Natural killer cell (primary cell): Measurements from ENCODE around the gene CLEC5A. TPM values are rescaled to one million over a fixed set of nuclear protein-coding genes. Genes with fewer than 3 reads are reported as not detected.

Source experiments
- ATAC-seq, 3 donors: fragments of 150-1000 bp in 2 of 3; fragments of 200-7000 bp in 1 of 3; cut with Tn5 transposase; 1 replicate in 1 of 3; 2 replicates in 2 of 3; pipeline ENCODE4 v1.10.0; 2021; ENCODE audit warnings: mild to moderate bottlenecking in 2 of 3, moderate library complexity in 2 of 3
- DNase-seq, 2 donors: peaks; one replicate each; pipeline versions ENCODE4 v3.0.0 to v3.0.0-alpha.2; 2013 to 2021; ENCODE audit warnings: mixed read lengths in 1 of 2
- H3K27ac ChIP-seq: one replicate; pipeline ENCODE4 v1.5.1; 2013; ENCODE audit warnings: mild to moderate bottlenecking, low read length
- H3K27me3 ChIP-seq: one replicate; pipeline ENCODE4 v1.6.1; 2013; ENCODE audit warnings: low read length; ENCODE audit not compliant: control insufficient read depth, insufficient read depth
- H3K36me3 ChIP-seq: one replicate; pipeline ENCODE4 v1.6.1; 2013; ENCODE audit warnings: low read length; ENCODE audit not compliant: control insufficient read depth, insufficient read depth
- H3K4me1 ChIP-seq: one replicate; pipeline ENCODE4 v1.6.1; 2013; ENCODE audit warnings: low read length; ENCODE audit not compliant: control insufficient read depth, insufficient read depth
- H3K4me3 ChIP-seq: one replicate; pipeline ENCODE4 v1.5.1; 2013; ENCODE audit warnings: low read length
- H3K9me3 ChIP-seq: one replicate; pipeline ENCODE4 v1.6.1; 2013; ENCODE audit warnings: low read length; ENCODE audit not compliant: control insufficient read depth, insufficient read depth
- H3K27ac Mint-ChIP-seq, 2 donors: one replicate each; pipeline ENCODE4 v1.8.0; 2022; ENCODE audit warnings: mild to moderate bottlenecking in 2 of 2, mixed read lengths in 2 of 2, moderate library complexity in 1 of 2
- H3K27me3 Mint-ChIP-seq, 2 donors: one replicate each; pipeline ENCODE4 v1.8.0; 2022; ENCODE audit warnings: low read depth in 2 of 2, mixed read lengths in 2 of 2
- H3K36me3 Mint-ChIP-seq: one replicate; pipeline ENCODE4 v1.8.0; 2022; ENCODE audit warnings: mixed read lengths
- H3K4me1 Mint-ChIP-seq, 2 donors: one replicate each; pipeline ENCODE4 v1.8.0; 2022; ENCODE audit warnings: mixed read lengths in 2 of 2
- H3K4me3 Mint-ChIP-seq: one replicate; pipeline ENCODE4 v1.8.0; 2022; ENCODE audit warnings: mild to moderate bottlenecking, moderate library complexity, mixed read lengths
- H3K9me3 Mint-ChIP-seq, 2 donors: one replicate each; pipeline ENCODE4 v1.8.0; 2022; ENCODE audit warnings: mixed read lengths in 2 of 2
- whole genome bisulfite sequencing: methylation state at CpG from one replicate; pipeline ENCODE4 v1.1.7; 2013; ENCODE audit warnings: missing lambda C conversion rate; ENCODE audit not compliant: insufficient coverage; 5-methylcytosine and 5-hydroxymethylcytosine counted together
- intact Hi-C: fragments of 100-400 bp; cut with micrococcal nuclease; formaldehyde crosslinking; loops from one replicate; pipeline ENCODE4 v1.14.2; 2022
- total RNA-seq, 4 donors: library from RNA; stranded (reverse); fragments of 120-200 nt in 1 of 4; gene quantifications; one replicate each; pipeline versions ENCODE4 v1.2.3 to v1.2.4, GENCODE V29; 2013 to 2022
- TF ChIP-seq, protein P1 (sequence below): fragments of 200-600 bp; IDR thresholded peaks from one replicate; pipeline ENCODE4 v1.8.0; 2022; ENCODE audit warnings: antibody characterized with exemption

CLEC5A gene
- total RNA-seq, 3 donors from 2014 or later (not counting 1 experiment from before 2014, with no cell fraction given), result 0.60 TPM; not detected in 2

DNA sequence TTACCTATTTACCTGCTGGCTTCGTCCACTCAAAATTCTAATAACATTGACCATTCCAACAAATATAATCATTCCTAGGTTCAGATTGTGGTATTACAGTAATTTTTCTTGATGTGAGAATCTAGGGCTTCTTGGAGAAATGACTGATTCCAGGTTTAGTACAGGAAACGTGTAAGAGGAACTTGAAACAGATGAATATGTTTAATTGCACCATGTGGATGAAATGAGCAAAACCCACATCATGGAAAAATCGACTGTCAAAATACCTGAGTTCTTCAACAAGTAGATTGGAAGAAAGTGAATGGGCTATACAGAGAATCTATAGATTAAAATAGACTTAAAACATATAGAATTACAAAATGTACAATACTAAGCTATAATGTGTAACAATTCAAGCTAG is 55.4 kb downstream of the CLEC5A start:
- Mint-ChIP-seq H3K27me3 (peaks cover 0 to 6% of the 10 kb centered on the region in 2 donors), H3K4me3 (no peak overlapping the region), H3K27ac (no peak overlapping the region), H3K36me3 (no peaks in the 10 kb centered on the region), H3K4me1 (no peaks in the 10 kb centered on the region), H3K9me3 (no peaks in the 10 kb centered on the region)
- TF ChIP-seq, protein P1, sequence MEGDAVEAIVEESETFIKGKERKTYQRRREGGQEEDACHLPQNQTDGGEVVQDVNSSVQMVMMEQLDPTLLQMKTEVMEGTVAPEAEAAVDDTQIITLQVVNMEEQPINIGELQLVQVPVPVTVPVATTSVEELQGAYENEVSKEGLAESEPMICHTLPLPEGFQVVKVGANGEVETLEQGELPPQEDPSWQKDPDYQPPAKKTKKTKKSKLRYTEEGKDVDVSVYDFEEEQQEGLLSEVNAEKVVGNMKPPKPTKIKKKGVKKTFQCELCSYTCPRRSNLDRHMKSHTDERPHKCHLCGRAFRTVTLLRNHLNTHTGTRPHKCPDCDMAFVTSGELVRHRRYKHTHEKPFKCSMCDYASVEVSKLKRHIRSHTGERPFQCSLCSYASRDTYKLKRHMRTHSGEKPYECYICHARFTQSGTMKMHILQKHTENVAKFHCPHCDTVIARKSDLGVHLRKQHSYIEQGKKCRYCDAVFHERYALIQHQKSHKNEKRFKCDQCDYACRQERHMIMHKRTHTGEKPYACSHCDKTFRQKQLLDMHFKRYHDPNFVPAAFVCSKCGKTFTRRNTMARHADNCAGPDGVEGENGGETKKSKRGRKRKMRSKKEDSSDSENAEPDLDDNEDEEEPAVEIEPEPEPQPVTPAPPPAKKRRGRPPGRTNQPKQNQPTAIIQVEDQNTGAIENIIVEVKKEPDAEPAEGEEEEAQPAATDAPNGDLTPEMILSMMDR, result no peak
- Histone ChIP-seq H3K27me3 (no peaks in the 10 kb centered on the region), H3K9me3 (no peaks in the 10 kb centered on the region), H3K4me3 (no peak overlapping the region), H3K27ac (no peak overlapping the region), H3K36me3 (no peaks in the 10 kb centered on the region), H3K4me1 (no peaks in the 10 kb centered on the region)
- intact Hi-C loops, result no loop called here
- 25% methylated on average over 1 of the region's 3 CpGs for WGBS
- DNase-seq (no peak), ATAC-seq (no peak)

DNA sequence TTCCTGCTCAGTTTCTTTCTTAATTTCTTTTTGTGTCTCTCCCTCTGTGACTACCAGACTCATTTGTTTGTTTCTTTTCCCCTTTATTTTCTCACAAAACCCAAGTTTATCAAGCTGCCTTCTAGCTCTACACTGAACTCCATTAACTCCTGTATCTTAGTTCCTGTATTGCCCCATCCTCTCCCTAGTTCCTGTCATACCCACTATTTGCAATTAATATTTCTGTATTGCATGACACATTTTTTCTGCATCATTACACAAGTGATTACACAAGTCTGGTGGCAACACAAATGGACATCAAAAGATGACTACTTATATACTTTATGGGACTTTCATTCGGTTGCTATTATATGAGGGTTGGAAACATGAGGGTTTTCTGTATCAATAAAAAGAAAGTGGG is 57.5 kb downstream of the CLEC5A start:
- H3K9me3 Mint-ChIP-seq, result no peaks in the 10 kb centered on the region
- no CpG with 5 or more reads among the region's 1 CpG for WGBS
- no peak overlapping the region for H3K4me3 Mint-ChIP-seq
- no peaks in the 10 kb centered on the region for H3K36me3 Mint-ChIP-seq
- H3K27me3 ChIP-seq, result no peaks in the 10 kb centered on the region
- DNase-seq, result no peak
- no peaks in the 10 kb centered on the region for H3K4me1 ChIP-seq
- ATAC-seq, result no peak
- TF ChIP-seq, protein P1, result no peak
- H3K4me1 Mint-ChIP-seq, result no peaks in the 10 kb centered on the region
- no peaks in the 10 kb centered on the region for H3K36me3 ChIP-seq
- H3K27ac Mint-ChIP-seq, result no peak overlapping the region
- H3K4me3 ChIP-seq, result no peak overlapping the region
- intact Hi-C loops, result no loop called here
- peaks cover 9 to 14% of the 10 kb centered on the region in 2 donors for H3K27me3 Mint-ChIP-seq
- no peaks in the 10 kb centered on the region for H3K9me3 ChIP-seq
- H3K27ac ChIP-seq, result no peak overlapping the region

- DNase-seq (no peak), ATAC-seq (no peak)
- peaks cover 6 to 14% of the 10 kb centered on the region in 2 donors for H3K27me3 Mint-ChIP-seq
- no peaks in the 10 kb centered on the region for H3K4me1 Mint-ChIP-seq
- Histone ChIP-seq H3K36me3 (no peaks in the 10 kb centered on the region), H3K4me3 (no peak overlapping the region), H3K9me3 (no peaks in the 10 kb centered on the region), H3K27me3 (no peaks in the 10 kb centered on the region), H3K27ac (no peak overlapping the region), H3K4me1 (no peaks in the 10 kb centered on the region)
- no peaks in the 10 kb centered on the region for H3K36me3 Mint-ChIP-seq
- intact Hi-C loops, result no loop called here
- WGBS, result 59% methylated on average over 4 of the region's 5 CpGs
- no peak overlapping the region for H3K4me3 Mint-ChIP-seq
- H3K27ac Mint-ChIP-seq, result no peak overlapping the region
- TF ChIP-seq, protein P1, result no peak
- H3K9me3 Mint-ChIP-seq, result no peaks in the 10 kb centered on the region
Observed at GRCh38 chr7:141884539-141885225, 62.1 kb downstream of the CLEC5A start.

DNA sequence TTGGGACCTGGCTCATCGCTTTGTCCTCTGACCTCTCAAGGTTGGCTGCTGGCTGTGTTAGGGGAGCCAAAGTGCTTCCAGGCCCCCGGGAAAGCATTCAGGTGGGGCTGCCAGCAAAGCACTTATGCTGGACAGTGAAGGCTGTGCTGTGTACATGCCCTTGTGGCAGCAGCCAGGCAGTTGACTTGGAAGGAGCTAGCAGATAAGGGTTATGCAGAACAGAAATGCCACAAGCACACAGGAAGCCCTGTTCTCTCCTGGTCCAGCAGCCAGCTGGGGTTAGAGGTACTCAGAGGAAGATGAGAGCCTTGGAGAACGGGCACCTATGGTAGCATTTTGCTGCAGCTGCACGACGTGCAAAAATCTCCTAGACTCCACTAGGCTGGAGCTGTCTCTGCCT is 65.8 kb downstream of the CLEC5A start:
- H3K27ac ChIP-seq, result no peak overlapping the region
- H3K9me3 ChIP-seq, result no peaks in the 10 kb centered on the region
- Mint-ChIP-seq H3K36me3 (no peaks in the 10 kb centered on the region), H3K27me3 (peaks cover 7 to 11% of the 10 kb centered on the region in 2 donors), H3K4me3 (no peak overlapping the region), H3K27ac (no peak overlapping the region), H3K9me3 (no peaks in the 10 kb centered on the region), H3K4me1 (no peaks in the 10 kb centered on the region)
- DNase-seq (no peak), ATAC-seq (no peak)
- no peak overlapping the region for H3K4me3 ChIP-seq
- intact Hi-C loops, result no loop called here
- no peaks in the 10 kb centered on the region for H3K4me1 ChIP-seq
- WGBS, result 78% methylated on average over 5 of the region's 5 CpGs
- H3K27me3 ChIP-seq, result no peaks in the 10 kb centered on the region
- TF ChIP-seq, protein P1, result no peak
- no peaks in the 10 kb centered on the region for H3K36me3 ChIP-seq
